ENCODE data around the gene SETD1A.
A peak's percentile ranks its signal among the peaks of the same experiment; 100 is the strongest.

The SETD1A gene

DNA sequence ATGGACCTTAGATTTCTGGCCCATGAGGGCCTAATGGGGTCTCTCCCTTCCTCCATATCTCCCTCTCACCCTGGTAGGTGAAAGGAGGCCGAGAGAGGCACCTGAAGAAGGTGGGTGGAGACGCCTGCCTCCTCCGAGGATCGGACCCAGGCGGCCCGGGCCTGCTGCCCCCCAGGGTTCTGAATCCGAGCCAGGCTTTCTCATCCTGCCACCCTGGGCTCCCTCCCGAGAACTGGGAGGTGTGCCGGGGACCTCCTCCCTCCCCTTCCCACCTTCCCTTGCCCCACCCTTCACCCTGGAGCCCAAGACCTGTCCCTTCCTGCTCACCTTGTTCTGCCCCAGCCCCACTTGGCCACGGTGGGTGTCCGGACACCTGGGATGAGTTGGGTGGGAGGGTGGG lies 29.2 kb upstream of the SETD1A start:
- no peaks in the 10 kb centered on the region for H3K4me1 ChIP-seq (ENCODE audit: insufficient read depth, poor library complexity, severe bottlenecking)
- TF ChIP-seq, protein P1, sequence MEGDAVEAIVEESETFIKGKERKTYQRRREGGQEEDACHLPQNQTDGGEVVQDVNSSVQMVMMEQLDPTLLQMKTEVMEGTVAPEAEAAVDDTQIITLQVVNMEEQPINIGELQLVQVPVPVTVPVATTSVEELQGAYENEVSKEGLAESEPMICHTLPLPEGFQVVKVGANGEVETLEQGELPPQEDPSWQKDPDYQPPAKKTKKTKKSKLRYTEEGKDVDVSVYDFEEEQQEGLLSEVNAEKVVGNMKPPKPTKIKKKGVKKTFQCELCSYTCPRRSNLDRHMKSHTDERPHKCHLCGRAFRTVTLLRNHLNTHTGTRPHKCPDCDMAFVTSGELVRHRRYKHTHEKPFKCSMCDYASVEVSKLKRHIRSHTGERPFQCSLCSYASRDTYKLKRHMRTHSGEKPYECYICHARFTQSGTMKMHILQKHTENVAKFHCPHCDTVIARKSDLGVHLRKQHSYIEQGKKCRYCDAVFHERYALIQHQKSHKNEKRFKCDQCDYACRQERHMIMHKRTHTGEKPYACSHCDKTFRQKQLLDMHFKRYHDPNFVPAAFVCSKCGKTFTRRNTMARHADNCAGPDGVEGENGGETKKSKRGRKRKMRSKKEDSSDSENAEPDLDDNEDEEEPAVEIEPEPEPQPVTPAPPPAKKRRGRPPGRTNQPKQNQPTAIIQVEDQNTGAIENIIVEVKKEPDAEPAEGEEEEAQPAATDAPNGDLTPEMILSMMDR (IDR thresholded peaks at IDR 0.05; ENCODE audit: poor library complexity, severe bottlenecking) = no peak
- H3K36me3 ChIP-seq (ENCODE audit: low read depth) = peaks cover 26% of the 10 kb centered on the region

GRCh38 chr16:30929167-30929566 lies 28.4 kb upstream of the SETD1A start:
- no peak overlapping the region for H3K4me3 ChIP-seq (ENCODE audit: severe bottlenecking)
- H3K36me3 ChIP-seq (ENCODE audit: low read depth) = peaks cover 32% of the 10 kb centered on the region
- H3K27ac ChIP-seq (ENCODE audit: poor library complexity, severe bottlenecking) = no peak overlapping the region
- no peaks in the 10 kb centered on the region for H3K27me3 ChIP-seq (ENCODE audit: insufficient read depth, poor library complexity, severe bottlenecking)
- no peaks in the 10 kb centered on the region for H3K4me1 ChIP-seq (ENCODE audit: insufficient read depth, poor library complexity, severe bottlenecking)
- ATAC-seq (ENCODE audit: low read depth) (no peak), DNase-seq (ENCODE audit: low spot score) (no peak)
- TF ChIP-seq, protein P1 (IDR thresholded peaks at IDR 0.05; ENCODE audit: poor library complexity, severe bottlenecking) = no peak
- no peaks in the 10 kb centered on the region for H3K9me3 ChIP-seq (ENCODE audit: severe bottlenecking)

More for the DNA sequence above, 29.2 kb upstream of the SETD1A start:
- Histone ChIP-seq H3K9me3 (ENCODE audit: severe bottlenecking) (no peaks in the 10 kb centered on the region), H3K4me3 (ENCODE audit: severe bottlenecking) (no peak overlapping the region), H3K27ac (ENCODE audit: poor library complexity, severe bottlenecking) (no peak overlapping the region), H3K27me3 (ENCODE audit: insufficient read depth, poor library complexity, severe bottlenecking) (no peaks in the 10 kb centered on the region)
- DNase-seq (ENCODE audit: low spot score) = no peak
- no peak for ATAC-seq (ENCODE audit: low read depth)

DNA sequence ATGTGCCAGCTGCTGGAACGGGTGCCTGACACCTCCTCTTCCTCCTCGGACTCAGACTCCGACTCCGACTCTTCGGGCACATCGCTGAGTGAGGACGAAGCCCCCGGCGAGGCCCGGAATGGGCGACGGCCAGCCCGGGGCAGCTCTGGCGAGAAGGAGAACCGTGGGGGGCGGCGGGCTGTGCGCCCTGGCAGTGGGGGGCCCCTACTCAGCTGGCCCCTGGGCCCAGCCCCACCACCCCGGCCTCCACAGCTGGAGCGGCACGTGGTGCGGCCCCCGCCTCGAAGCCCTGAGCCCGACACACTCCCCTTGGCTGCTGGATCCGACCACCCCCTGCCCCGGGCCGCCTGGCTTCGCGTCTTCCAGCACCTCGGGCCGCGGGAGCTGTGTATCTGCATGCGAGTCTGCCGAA lies 27.4 kb upstream of the SETD1A start:
- no peak for DNase-seq (ENCODE audit: low spot score)
- no peak overlapping the region for H3K4me3 ChIP-seq (ENCODE audit: severe bottlenecking)
- peaks cover 32% of the 10 kb centered on the region for H3K36me3 ChIP-seq (ENCODE audit: low read depth)
- H3K9me3 ChIP-seq (ENCODE audit: severe bottlenecking) = no peaks in the 10 kb centered on the region
- no peak overlapping the region for H3K27ac ChIP-seq (ENCODE audit: poor library complexity, severe bottlenecking)
- H3K27me3 ChIP-seq (ENCODE audit: insufficient read depth, poor library complexity, severe bottlenecking) = no peaks in the 10 kb centered on the region
- TF ChIP-seq, protein P1 (IDR thresholded peaks at IDR 0.05; ENCODE audit: poor library complexity, severe bottlenecking) = no peak
- H3K4me1 ChIP-seq (ENCODE audit: insufficient read depth, poor library complexity, severe bottlenecking) = no peaks in the 10 kb centered on the region
- no peak for ATAC-seq (ENCODE audit: low read depth)

- no peak overlapping the region for H3K4me3 ChIP-seq (ENCODE audit: severe bottlenecking)
- no peaks in the 10 kb centered on the region for H3K9me3 ChIP-seq (ENCODE audit: severe bottlenecking)
- no peaks in the 10 kb centered on the region for H3K27me3 ChIP-seq (ENCODE audit: insufficient read depth, poor library complexity, severe bottlenecking)
- H3K27ac ChIP-seq (ENCODE audit: poor library complexity, severe bottlenecking) = no peak overlapping the region
- H3K4me1 ChIP-seq (ENCODE audit: insufficient read depth, poor library complexity, severe bottlenecking) = no peaks in the 10 kb centered on the region
- no peak for DNase-seq (ENCODE audit: low spot score)
- H3K36me3 ChIP-seq (ENCODE audit: low read depth) = peaks cover 32% of the 10 kb centered on the region
- TF ChIP-seq, protein P1 (IDR thresholded peaks at IDR 0.05; ENCODE audit: poor library complexity, severe bottlenecking) = no peak
- ATAC-seq (ENCODE audit: low read depth) = no peak
These were observed 26.4 kb upstream of the SETD1A start for GRCh38 chr16:30931068-30931650.

DNA sequence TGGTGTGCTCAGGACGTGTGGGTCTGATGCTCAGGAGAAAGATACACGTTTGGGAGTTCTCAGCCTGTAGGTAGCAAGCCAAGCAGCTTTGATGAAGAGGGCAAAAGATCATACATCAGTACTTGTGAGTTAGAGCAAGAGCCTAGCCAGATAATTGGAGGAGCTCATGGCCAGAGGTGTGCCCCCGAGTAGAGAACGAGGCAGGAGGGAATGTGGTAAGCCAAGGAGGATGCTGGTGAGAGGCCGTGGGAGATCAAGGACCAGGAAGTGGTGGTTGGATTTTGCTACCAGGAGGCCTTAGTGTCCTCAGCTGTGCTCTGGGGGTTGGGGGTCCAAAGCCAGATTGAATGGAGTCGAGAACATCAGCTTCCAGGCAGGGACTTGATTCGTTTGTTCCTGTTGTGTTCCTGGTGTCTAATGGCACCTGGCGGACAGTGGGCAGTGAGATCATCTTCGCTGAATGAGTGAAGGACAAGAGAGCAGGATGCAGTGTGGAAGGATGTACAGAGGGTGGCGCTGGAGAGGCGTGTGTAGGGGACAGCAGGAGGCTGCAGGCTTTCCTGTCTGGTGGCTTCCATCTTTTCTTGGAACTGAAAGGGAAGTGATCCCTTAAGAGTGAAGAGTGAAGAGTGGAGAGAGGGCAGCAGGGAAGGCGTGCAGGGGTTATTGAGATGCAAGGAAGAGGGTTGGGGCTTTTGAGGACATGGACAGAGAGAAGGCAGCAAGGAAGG lies 22.6 kb upstream of the SETD1A start:
- peaks cover 44% of the 10 kb centered on the region for H3K36me3 ChIP-seq (ENCODE audit: low read depth)
- no peaks in the 10 kb centered on the region for H3K9me3 ChIP-seq (ENCODE audit: severe bottlenecking)
- H3K4me3 ChIP-seq (ENCODE audit: severe bottlenecking) = no peak overlapping the region
- ATAC-seq (ENCODE audit: low read depth) = no peak; the same call in 2 of the 3 replicates
- H3K4me1 ChIP-seq (ENCODE audit: insufficient read depth, poor library complexity, severe bottlenecking) = peaks cover 6% of the 10 kb centered on the region
- no peak overlapping the region for H3K27ac ChIP-seq (ENCODE audit: poor library complexity, severe bottlenecking)
- TF ChIP-seq, protein P1 (IDR thresholded peaks at IDR 0.05; ENCODE audit: poor library complexity, severe bottlenecking) = peak; percentile 28
- no peaks in the 10 kb centered on the region for H3K27me3 ChIP-seq (ENCODE audit: insufficient read depth, poor library complexity, severe bottlenecking)
- DNase-seq (ENCODE audit: low spot score) = no peak

Measured in RWPE2 (cell line).